Right lobe of liver (tissue), 6 donors: ENCODE results near the gene LRRC41. TPM values are rescaled to one million over a fixed set of nuclear protein-coding genes. Genes with fewer than 3 reads are reported as not detected.
"Not testable (repeated sequence)": the region's sequence is repeated elsewhere in the genome, so short reads cannot be mapped to it uniquely, and the experiment has no call there.

ENCODE experiments used
- ATAC-seq, 4 donors: fragments of 200-7000 bp; cut with Tn5 transposase; one replicate each; pipeline ENCODE4 v1.9.1; 2020; ENCODE audit warnings: mild to moderate bottlenecking in 4 of 4, moderate library complexity in 4 of 4
- DNase-seq, 3 donors: peaks; one replicate each; pipeline ENCODE4 v3.0.0-alpha.2; 2020
- H3K27ac ChIP-seq, 3 donors: fragments of 200-600 bp; one replicate each; pipeline ENCODE4 v1.8.0; 2022
- H3K27me3 ChIP-seq, 2 donors: fragments of 200-600 bp; one replicate each; pipeline ENCODE4 v1.8.0; 2022
- H3K36me3 ChIP-seq, 4 donors: fragments of 200-600 bp; sonication (generic) in 1 of 4; one replicate each; pipeline versions ENCODE4 v1.5.1 to v1.8.0; 2017 to 2022; ENCODE audit warnings: control low read depth in 1 of 4
- H3K4me1 ChIP-seq, 4 donors: fragments of 200-600 bp; sonication (generic) in 1 of 4; one replicate each; pipeline versions ENCODE4 v1.5.1 to v1.8.0; 2017 to 2022; ENCODE audit warnings: control low read depth in 1 of 4
- H3K4me3 ChIP-seq, 3 donors: fragments of 200-600 bp; one replicate each; pipeline ENCODE4 v1.8.0; 2022
- H3K9me3 ChIP-seq, 4 donors: fragments of 200-600 bp; sonication (generic) in 1 of 4; one replicate each; pipeline versions ENCODE4 v1.5.1 to v1.8.0; 2017 to 2022; ENCODE audit warnings: control low read depth in 1 of 4
- CTCF ChIP-seq, 4 donors: fragments of 200-600 bp in 3 of 4; fragments of 450-650 bp in 1 of 4; IDR thresholded peaks; one replicate each; pipeline versions ENCODE4 v1.5.1 to v1.8.0; 2016 to 2022; ENCODE audit warnings: antibody characterized with exemption in 4 of 4, mild to moderate bottlenecking in 2 of 4
- POLR2A ChIP-seq: fragments of 450-650 bp; IDR thresholded peaks from one replicate; pipeline ENCODE4 v1.6.1; 2017; ENCODE audit warnings: antibody characterized with exemption, mild to moderate bottlenecking
- WGBS: methylation state at CpG from one replicate; pipeline ENCODE4 v1.1.6; 2018; ENCODE audit warnings: low coverage, low lambda C conversion rate; ENCODE audit not compliant: insufficient coverage; ENCODE audit errors: missing lambda C conversion rate; 5-methylcytosine and 5-hydroxymethylcytosine counted together
- intact Hi-C, 2 donors: fragments of 100-400 bp; cut with DNase I; formaldehyde crosslinking; loops; one replicate each; pipeline versions ENCODE4 v1.11.2 to v1.14.1; 2022
- total RNA-seq, 6 experiments: library from RNA; depleted of rRNA in 2 of 6; stranded (reverse); fragments of >200 nt in 2 of 6; fragmentation: NEBNext Ultra II Directional in 3 of 6; extraction: Animal tissue kit (Norgen Biotek cat#: 25700) in 3 of 6; gene quantifications; one replicate each; pipeline versions ENCODE4 v1.1.0 to v1.2.4, GENCODE V29; 2016 to 2023
- donor health status: DM: no; HTN: yes; CAD: no.
- donor health status: DM: no; HTN: no; CAD: no.
- donor health status: DM: no; HTN: no; CAD: no.
- donor health status: DM: no; HTN: yes; CAD: no.
- donor health status: DM: no; HTN: yes; CAD: no.

The LRRC41 gene
- total RNA-seq, 6 experiments from 2014 or later: 24.4 to 37.0 (median 29.0) TPM

DNA sequence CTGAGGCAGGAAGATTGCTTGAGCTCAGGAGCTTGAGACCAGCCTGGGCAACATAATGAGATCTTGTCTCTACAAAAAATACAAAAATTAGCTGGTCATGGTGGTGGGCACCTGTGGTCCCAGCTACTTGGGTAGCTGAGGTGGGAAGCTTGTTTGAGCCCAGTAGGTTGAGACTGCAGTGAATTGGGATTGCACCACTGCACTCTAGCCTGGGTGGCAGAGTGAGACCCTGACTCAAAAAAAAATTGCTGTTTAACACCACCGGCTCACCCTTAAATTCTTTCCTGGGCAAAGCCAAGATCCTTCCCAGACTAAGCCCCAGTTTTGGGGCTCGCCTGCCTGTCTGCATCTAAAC, 30.6 kb upstream of the LRRC41 start:
- no peak overlapping the region for H3K27ac ChIP-seq
- WGBS: 67% methylated on average over 2 of the region's 2 CpGs
- TF ChIP-seq POLR2A (no peak), CTCF (IDR thresholded peaks at IDR 0.05) (no peak)
- H3K36me3 ChIP-seq: no peaks in the 10 kb centered on the region
- no peaks in the 10 kb centered on the region for H3K27me3 ChIP-seq
- no peak for ATAC-seq
- DNase-seq: no peak
- H3K4me3 ChIP-seq: no peak overlapping the region
- intact Hi-C loops: no loop called here
- H3K4me1 ChIP-seq: no peaks in the 10 kb centered on the region
- H3K9me3 ChIP-seq: no peaks in the 10 kb centered on the region

DNA sequence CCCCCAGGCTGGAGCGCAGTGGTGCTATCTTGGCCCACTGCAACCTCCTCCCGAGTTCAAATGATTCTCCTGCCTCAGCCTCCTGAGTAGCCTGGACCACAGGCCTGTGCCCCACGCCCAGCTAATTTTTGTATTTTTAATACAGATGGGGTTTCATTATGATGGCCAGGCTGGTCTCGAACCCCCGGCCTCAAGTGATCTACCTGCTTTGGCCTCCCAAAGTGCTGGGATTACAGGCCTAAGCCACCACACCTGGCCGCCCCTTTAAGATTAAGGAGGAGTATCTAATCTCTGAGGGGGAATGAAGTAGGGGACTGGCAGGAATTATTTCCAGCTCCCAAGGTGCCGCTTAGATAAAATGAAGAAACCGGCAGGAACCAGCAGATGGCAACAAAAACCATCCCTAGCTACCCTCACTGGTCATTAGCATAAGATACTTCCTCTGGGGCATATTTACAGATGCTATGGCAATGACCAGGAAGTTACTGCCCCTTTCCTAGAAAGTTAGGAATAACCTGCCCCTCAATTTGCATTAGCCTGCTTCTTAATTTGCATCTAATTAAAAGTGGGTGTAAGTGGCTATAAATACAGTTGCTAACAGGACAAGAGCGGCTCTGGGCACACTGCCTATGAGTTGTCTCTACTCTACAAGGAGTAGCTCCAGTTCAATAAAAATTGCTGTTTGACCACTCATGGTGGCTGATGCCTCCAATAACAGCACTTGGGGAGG, 30.0 kb upstream of the LRRC41 start:
- no peaks in the 10 kb centered on the region for H3K9me3 ChIP-seq
- H3K4me1 ChIP-seq: no peaks in the 10 kb centered on the region
- no peaks in the 10 kb centered on the region for H3K27me3 ChIP-seq
- WGBS: 61% methylated on average over 5 of the region's 9 CpGs
- no peak overlapping the region for H3K27ac ChIP-seq
- TF ChIP-seq CTCF (IDR thresholded peaks at IDR 0.05): peak; percentile 21 to 39 (median 30)
- no peak for TF ChIP-seq POLR2A
- intact Hi-C loops: no loop called here
- H3K36me3 ChIP-seq: no peaks in the 10 kb centered on the region
- ATAC-seq (peak; percentile 67 to 95 (median 74)), DNase-seq (no peak)
- no peak overlapping the region for H3K4me3 ChIP-seq

DNA sequence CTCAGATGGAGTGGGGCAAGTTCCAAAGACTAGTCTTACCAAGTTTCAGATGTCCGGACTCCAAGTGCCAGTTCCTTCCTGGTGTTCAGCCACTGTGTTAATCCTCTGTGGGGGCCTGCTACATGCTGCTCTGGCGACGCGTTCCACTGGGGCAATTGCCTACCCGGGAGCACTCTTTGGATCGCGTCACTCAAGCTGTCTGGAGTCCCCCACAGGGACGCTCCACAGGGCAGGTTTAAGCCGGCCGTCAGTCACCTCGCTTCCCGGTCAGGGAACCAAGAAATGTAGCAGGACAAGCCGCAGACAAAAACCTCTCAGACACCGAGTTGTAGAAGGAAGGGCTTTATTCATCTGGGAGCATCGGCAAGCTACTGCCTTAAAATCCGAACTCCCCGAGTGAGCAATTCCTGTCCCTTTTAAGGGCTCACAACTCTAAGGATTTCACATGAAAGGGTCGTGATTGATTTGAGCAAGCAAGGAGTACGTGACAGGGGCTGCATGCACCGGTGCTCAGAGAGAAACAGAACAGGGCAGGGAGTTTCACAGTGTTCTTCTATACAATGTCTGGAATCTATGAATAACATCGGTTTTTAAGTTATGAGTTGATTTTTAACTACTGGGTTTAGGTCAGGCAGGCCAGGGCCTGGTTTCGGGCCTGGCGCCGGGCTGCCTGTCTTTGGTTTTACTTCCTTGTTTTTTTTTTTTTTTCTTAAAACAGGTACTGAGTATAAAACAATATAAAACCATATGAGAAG, 28.5 kb upstream of the LRRC41 start:
- DNase-seq, ATAC-seq, H3K36me3 ChIP-seq, H3K9me3 ChIP-seq, H3K4me1 ChIP-seq, intact Hi-C loops, H3K4me3 ChIP-seq, H3K27ac ChIP-seq, H3K27me3 ChIP-seq: not testable (repeated sequence)
- WGBS: 62% methylated on average over 6 of the region's 24 CpGs

- H3K9me3 ChIP-seq, H3K27me3 ChIP-seq, H3K27ac ChIP-seq, intact Hi-C loops, H3K36me3 ChIP-seq, ATAC-seq, H3K4me1 ChIP-seq, H3K4me3 ChIP-seq, DNase-seq: not testable (repeated sequence)
- 61% methylated on average over 2 of the region's 2 CpGs for WGBS
These were observed 27.0 kb upstream of the LRRC41 start for GRCh38 chr1:46330381-46330780.

DNA sequence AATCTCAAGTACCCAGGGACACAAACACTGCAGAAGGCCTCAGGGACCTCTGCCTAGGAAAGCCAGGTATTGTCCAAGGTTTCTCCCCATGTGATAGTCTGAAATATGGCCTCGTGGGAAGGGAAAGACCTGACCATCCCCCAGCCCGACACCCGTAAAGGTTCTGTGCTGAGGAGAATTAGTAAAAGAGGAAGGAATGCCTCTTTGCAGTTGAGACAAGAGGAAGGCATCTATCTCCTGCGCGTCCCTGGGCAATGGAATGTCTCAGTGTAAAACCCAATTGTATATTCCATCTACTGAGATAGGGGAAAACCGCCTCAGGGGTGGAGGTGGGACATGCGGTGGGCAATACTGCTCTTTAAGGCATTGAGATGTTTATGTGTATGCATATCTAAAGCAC, 26.4 kb upstream of the LRRC41 start:
- ATAC-seq, intact Hi-C loops: not testable (repeated sequence)

DNA sequence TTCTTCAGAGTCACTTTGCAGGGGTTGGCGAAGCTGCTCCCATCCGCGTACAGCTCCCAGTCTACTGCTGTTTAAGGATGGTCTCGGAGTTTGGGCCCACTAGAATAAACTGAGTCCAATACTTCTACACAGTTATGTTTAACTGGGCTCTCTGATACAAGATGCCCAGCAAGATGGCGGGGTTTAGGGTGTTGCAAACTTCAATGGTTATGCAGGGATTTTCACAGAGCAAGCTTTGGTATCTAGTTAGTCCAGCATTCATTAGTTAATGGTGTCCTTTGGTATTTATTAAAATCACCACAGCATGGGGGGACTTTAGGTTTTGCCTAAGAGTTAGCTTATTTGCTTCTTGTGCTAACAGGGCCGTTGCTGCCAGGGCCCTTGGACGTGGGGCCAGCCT, 24.8 kb upstream of the LRRC41 start:
- H3K27ac ChIP-seq, H3K27me3 ChIP-seq, H3K4me1 ChIP-seq, H3K4me3 ChIP-seq, ATAC-seq, H3K9me3 ChIP-seq, H3K36me3 ChIP-seq, intact Hi-C loops, DNase-seq: not testable (repeated sequence)
- no CpG with 5 or more reads among the region's 7 CpGs for WGBS

More for the DNA sequence above, 26.4 kb upstream of the LRRC41 start:
- not testable (repeated sequence) for H3K4me1 ChIP-seq, H3K27ac ChIP-seq, H3K27me3 ChIP-seq, H3K36me3 ChIP-seq, DNase-seq, H3K4me3 ChIP-seq, H3K9me3 ChIP-seq
- 65% methylated on average over 5 of the region's 7 CpGs for WGBS

DNA sequence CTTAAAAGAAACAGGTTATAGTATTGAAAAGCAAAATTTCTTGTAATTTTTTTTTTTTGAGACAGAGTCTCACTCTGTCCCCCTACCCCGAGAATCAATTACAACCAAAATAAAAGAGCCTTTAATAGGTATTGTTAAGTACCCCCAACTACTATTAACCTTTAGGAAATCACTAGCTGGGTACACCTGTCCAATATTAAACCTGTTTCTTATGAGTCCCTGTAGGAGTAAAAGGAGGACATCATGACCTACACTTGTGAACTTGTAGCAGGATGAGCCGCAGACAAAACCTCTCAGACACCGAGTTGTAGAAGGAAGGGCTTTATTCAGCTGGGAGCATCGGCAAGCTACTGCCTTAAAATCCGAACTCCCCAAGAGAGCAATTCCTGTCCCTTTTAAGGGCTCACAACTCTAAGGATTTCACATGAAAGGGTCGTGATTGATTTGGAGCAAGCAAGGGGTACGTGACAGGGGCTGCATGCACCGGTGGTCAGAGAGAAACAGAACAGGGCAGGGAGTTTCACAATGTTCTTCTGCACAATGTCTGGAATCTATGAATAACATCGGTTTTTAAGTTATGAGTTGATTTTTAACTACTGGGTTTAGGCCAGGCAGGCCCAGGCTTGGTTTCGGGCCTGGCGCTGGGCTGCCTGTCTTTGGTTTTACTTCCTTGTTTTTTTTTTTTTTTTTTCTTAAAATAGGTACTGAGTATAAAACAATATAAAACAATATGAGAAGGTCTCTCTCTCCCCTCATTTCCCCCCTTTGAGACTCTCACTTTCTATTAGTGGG, 22.1 kb upstream of the LRRC41 start:
- 85% methylated on average over 10 of the region's 11 CpGs for WGBS
- H3K4me3 ChIP-seq, H3K27me3 ChIP-seq, H3K4me1 ChIP-seq, H3K9me3 ChIP-seq, ATAC-seq, H3K36me3 ChIP-seq, H3K27ac ChIP-seq, intact Hi-C loops, DNase-seq: not testable (repeated sequence)

GRCh38 chr1:46322191-46322590, 18.8 kb upstream of the LRRC41 start:
- ATAC-seq, H3K27me3 ChIP-seq, H3K27ac ChIP-seq, H3K4me3 ChIP-seq, H3K36me3 ChIP-seq, H3K4me1 ChIP-seq, DNase-seq, H3K9me3 ChIP-seq, intact Hi-C loops: not testable (repeated sequence)
- WGBS: 81% methylated on average over 6 of the region's 6 CpGs
